GM19035 (cell line): ENCODE measurements around the gene ZMYM1.
A peak's percentile ranks its signal among the peaks of the same experiment; 100 is the strongest.
"Not testable (repeated sequence)": the region's sequence is repeated elsewhere in the genome, so short reads cannot be mapped to it uniquely, and the experiment has no call there.

ENCODE experiments used
- ATAC-seq: cut with Tn5 transposase; IDR thresholded peaks from one replicate; pipeline ENCODE4 v1.9.1; 2021; ENCODE audit not compliant: unreplicated experiment

The ZMYM1 gene

GRCh38 chr1:35079003-35079930 lies at the start of gene ZMYM1:
TSS of gene ZMYM1 (plus strand) at chr1:35079385. CDS start at chr1:35093988, 14,603 bp downstream.
- peak; percentile 88 for ATAC-seq

- ATAC-seq = no peak
Measured at GRCh38 chr1:35029761-35030160, 49.4 kb upstream of the ZMYM1 start.

- no peak for ATAC-seq
Measured at GRCh38 chr1:35030338-35030737, 48.8 kb upstream of the ZMYM1 start.

GRCh38 chr1:35030756-35031446 lies 48.3 kb upstream of the ZMYM1 start:
- ATAC-seq = no peak

DNA sequence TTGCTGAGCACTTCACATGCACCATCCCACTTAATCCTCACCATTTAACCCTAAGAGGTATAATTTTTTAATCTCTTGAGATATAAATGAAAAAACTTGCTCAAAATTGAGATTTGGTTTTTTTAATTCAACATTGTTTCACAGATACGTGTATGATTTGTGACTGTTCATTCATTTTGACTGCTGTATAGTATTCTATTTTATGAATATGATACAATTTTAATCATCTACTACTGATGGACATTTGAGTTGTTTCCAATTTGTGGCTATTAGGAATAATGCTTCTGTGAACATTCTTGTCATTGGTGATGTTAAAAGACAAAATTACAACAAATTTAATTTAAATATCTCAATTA lies 46.8 kb upstream of the ZMYM1 start:
- no peak for ATAC-seq

- no peak for ATAC-seq
Measured at GRCh38 chr1:35033346-35033745, 45.8 kb upstream of the ZMYM1 start.

GRCh38 chr1:35036621-35037020 lies 42.6 kb upstream of the ZMYM1 start:
- no peak for ATAC-seq

DNA sequence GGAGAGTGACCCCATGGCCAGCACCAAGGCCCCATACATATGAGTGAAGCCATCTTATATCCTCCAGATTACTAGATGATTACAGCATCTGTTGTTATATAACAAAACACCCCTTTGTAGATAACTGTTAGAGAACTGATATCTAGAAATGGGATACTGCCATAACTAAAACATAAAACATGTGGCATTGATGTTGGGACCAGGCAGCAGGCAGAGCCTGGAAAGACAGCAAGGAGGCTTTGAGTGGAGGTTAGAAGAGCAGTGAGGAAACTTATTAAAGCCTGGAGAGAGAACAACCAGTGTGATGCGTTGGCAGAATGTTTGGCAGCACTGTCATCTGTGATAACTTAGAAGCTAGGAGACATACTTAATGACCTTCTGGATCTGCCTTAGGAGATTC lies 42.0 kb upstream of the ZMYM1 start:
- no peak for ATAC-seq

DNA sequence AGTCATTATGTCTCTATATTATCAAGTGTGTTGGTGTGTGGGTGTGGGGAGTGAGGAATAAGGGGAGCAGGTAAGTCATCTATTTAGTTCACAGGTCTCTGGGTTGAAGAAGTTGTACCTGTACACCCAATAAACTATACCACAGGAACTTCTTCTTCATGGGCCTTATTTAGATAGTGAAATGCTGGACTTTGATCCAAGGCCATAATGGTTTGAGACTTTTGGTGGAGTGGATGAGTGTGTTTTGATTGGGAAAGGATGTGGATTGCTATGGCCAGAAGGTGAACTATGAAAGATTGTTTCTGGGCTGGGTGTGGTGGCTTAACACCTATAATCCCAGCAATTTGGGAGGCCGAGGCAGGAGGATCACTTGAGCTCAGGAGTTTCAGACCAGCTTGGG lies 40.5 kb upstream of the ZMYM1 start:
- no peak for ATAC-seq

DNA sequence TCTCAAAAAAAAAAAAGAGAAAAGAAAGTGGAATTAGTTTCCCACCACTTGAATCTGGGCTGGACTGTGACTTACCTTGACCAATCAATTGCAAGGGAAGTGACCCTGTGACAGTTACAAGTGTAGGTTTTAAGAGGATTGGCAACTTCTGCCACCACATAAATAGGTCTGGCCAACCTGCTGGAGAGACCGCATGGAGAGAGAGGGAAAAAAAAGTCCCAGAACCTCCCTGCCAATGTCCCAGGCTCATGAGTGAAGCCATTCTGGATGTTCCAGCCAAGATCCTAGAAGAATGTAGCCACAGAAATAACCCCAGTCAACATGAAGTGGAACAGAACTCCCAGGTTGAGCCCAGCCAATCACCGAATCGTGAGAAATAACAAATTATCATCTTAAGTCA lies 35.7 kb upstream of the ZMYM1 start:
- no peak for ATAC-seq

DNA sequence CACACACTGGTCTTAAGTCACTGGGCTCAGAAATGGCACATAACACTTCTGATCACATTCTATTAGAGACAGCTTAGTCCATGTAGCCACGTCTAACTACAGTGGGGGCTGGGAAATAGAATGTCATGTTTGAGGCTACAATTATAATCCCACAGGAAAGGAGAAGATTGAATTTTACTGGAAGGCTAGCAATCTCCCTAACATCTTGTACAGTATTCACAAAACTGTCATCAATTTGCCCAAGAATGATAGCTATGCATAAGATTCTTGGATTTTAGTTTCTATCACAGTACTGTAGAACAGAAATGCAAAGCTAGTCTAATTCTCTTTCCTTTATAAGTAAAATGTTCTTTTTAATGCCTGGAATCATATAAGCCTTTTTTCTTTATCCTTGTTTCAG lies 34.8 kb upstream of the ZMYM1 start:
- no peak for ATAC-seq

- no peak for ATAC-seq
Measured at GRCh38 chr1:35046730-35047129, 32.5 kb upstream of the ZMYM1 start.

DNA sequence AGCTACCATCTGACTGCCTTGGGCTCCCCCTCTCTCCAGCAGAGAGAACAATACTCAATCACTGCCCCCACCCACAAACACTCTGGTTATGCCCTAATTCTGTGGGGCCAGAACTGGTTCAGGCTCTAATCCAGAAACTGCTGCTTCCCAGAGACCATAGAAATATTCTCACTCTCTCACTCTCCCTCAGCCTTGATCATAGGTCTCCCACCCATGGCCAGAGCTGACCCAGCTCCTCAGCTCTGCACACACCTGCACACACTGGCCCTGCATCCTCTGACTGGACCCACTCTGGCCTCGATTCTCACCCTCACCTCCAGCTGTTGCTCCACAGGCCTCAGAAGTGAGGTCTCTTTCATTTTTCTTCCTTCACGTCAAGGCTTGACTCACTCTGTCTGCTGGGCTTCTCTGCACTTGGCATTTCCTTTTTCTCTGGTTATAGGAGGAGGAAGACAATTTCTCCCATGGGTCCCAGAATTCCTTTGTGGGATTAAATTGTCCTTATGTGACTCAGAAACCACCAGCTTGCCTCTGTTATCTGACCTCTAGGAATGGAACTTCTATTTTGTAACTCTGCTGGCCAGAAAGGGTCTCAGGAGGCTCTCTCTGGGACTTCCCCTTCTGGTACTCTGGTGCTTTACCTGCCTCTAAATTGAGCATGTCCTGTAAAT lies 31.9 kb upstream of the ZMYM1 start:
- ATAC-seq = no peak

- ATAC-seq = no peak
Measured at GRCh38 chr1:35049116-35049515, 30.1 kb upstream of the ZMYM1 start.

DNA sequence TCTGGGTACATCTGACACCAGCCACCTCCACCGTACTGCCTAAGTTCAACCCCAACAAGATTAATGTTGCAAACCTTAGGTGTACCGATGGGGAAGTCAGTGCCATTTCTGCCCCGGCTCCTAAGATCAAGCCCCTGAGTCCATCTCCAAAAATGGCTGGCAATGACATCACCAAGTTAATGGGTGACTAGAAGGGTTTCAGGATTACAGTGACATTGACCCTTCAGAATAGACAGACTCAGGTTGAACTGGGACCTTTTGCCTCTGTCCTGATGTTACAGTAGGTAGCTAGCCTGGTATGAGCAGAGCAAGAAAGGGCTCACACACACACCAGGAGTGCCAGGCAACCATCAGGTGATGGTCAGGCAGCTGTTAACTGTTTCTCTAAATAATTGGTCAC lies 25.8 kb upstream of the ZMYM1 start:
- ATAC-seq = no peak

- not testable (repeated sequence) for ATAC-seq
Measured at GRCh38 chr1:35054282-35054681, 24.9 kb upstream of the ZMYM1 start.

- not testable (repeated sequence) for ATAC-seq
Measured at GRCh38 chr1:35058321-35058720, 20.9 kb upstream of the ZMYM1 start.

DNA sequence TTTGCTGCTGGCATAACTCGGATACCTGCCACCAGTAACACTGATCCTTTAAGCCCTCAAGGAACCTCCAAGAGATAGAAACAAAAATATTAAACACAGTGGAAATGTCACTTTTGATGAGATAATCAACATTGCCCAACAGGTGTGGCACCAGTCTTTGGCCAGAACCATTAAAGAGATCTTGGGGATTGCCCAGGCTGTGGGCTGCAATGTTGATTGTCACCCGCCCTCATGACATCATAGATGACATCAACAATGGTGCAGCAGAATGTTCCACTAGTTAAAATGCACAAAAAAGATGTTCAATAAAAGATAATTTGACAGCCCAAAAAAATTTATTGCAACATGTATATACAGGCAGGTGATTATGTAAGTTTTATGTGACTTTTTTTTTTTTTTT lies 20.2 kb upstream of the ZMYM1 start:
- ATAC-seq = no peak

GRCh38 chr1:35062518-35063196 lies 16.5 kb upstream of the ZMYM1 start:
- ATAC-seq = no peak

GRCh38 chr1:35064265-35064664 lies 14.9 kb upstream of the ZMYM1 start:
- no peak for ATAC-seq

DNA sequence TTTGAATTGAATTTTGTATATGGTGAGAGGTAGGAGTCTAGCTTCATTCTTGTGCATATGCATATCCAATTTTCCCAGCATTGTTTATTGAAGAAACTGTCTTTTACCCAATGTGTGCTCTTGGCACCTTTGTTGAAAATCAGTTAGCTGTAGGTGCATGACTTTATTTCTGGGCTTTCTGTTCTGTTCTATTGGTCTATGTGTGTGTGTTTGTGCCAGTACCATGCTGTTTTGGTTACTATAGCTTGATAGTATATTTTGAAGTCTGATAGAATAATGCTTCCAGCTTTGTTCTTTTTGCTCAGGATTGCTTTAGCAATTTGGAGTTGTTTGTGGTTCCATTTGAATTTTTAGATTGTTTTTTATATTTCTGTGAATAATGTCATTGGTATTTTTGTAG lies 9.4 kb upstream of the ZMYM1 start:
- no peak for ATAC-seq
